SK-N-MC (cell line): ENCODE results near the gene DSP.

Experiments used
- EZH2 ChIP-seq: fragments of 200-600 bp; sonication (generic); IDR thresholded peaks from one replicate; pipeline ENCODE4 v1.6.1; 2017; ENCODE audit warnings: antibody characterized with exemption
- FOXP2 ChIP-seq: optimal IDR thresholded peaks from 2 replicates; pipeline ENCODE3; 2011; ENCODE audit warnings: mild to moderate bottlenecking, moderate library complexity; ENCODE audit not compliant: insufficient read depth; ENCODE audit errors: extremely low read length, control extremely low read depth
- POLR2AphosphoS5 ChIP-seq: IDR thresholded peaks from 2 replicates; pipeline ENCODE4 v1.6.1; 2012; ENCODE audit warnings: mild to moderate bottlenecking, low read depth, low read length, borderline replicate concordance

DNA sequence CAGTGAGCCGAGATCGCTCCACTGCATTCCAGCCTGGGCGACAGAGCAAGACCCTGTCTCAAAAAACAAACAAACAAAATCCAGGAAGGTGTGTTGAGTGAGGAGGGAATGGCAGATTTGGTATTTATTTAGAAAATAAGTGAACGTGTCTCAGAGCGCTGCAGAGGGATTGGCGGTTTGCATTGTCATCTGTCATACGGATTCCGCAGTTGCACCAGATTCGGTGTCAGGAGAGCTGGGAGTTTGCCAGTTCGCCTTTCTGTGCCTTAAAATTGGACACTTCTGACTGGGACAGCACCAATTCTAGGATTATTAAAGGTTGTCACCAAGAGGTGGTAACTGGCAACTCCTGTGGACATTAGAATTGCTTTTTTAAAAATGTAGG, 49.4 kb downstream of the DSP start:
- TF ChIP-seq POLR2AphosphoS5 = no peak
- no peak for TF ChIP-seq EZH2
- no peak for TF ChIP-seq FOXP2
